DND-41 (cell line): ENCODE measurements around the gene NAGA.

Experiments used
- CTCF ChIP-seq: IDR thresholded peaks from 2 replicates; pipeline ENCODE4 v1.5.1; 2012; ENCODE audit warnings: borderline replicate concordance, low read length, moderate library complexity, mild to moderate bottlenecking; ENCODE audit not compliant: poor library complexity, severe bottlenecking; ENCODE audit errors: extremely low read depth
- EZH2 ChIP-seq: IDR thresholded peaks from 3 replicates; pipeline ENCODE4 v1.6.1; 2012; ENCODE audit warnings: borderline replicate concordance, low read depth, mild to moderate bottlenecking, moderate library complexity, low read length, inconsistent platforms; ENCODE audit not compliant: severe bottlenecking

DNA sequence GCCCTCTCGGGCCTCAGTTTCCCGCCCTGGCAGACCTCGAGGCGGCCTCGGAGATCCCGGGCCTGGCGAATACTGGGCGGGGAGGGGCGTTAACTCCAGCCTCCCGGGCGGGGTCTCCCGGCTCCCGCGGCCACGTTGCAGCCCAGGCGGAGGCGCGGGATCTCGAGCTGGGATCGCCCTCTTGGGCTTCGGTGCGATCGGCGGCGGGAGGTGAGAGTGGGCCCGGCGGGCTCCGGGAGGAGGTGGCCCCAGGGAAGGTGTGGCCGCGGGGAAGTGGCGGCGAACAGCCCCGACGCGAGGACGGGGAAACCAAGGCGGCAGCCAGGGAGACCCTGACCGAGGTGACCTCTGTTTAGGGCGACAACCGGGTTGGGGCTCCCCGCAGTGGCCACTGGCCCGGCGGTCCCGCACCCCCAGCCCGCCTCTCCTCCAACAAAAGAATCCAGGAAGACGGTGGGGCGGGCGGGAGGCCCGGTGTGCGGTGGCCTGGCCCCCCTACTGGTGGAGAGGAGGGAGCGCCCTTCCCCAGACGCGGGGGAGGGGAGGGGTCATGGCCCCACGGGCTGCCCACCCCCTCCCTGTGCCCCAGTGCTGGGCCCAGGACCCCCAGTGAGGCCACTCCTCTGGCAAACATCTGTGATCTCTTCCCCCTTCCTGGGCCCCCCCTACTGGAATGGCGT is 3.7 kb upstream of the NAGA start, which contains the start of gene PHETA2:
- TF ChIP-seq CTCF (no peak), EZH2 (no peak)
